Raji (cell line): ENCODE data around the gene CHST15.

Experiments used
- POLR2A ChIP-seq: IDR thresholded peaks from 2 replicates; pipeline ENCODE4 v1.6.1; 2011; ENCODE audit warnings: low read depth, low read length, control low read depth; ENCODE audit not compliant: insufficient read depth

Gene CHST15

GRCh38 chr10:123966896-123967231 is 126.5 kb downstream of the CHST15 start:
- TF ChIP-seq POLR2A: no peak

GRCh38 chr10:123965973-123966895 is 127.2 kb downstream of the CHST15 start:
- no peak for TF ChIP-seq POLR2A

GRCh38 chr10:123964953-123965352 is 128.4 kb downstream of the CHST15 start:
- no peak for TF ChIP-seq POLR2A

GRCh38 chr10:123962756-123963530 is 130.5 kb downstream of the CHST15 start:
- no peak for TF ChIP-seq POLR2A

- no peak for TF ChIP-seq POLR2A
Observed at GRCh38 chr10:123958241-123958640, 135.2 kb downstream of the CHST15 start.
